Stimulated activated memory B cell treated with anti-CD40 and anti-IgM and Interleukin-4, amounts not matched to agents 10 μg/mL and 1 μg/mL and 100 μg/mL, for 72 hours (primary cell): Measurements from ENCODE around the gene AP3M1.
"Not testable (repeated sequence)": the region's sequence is repeated elsewhere in the genome, so short reads cannot be mapped to it uniquely, and the experiment has no call there.

ENCODE experiments used
- ATAC-seq: fragments of 150-1000 bp; cut with Tn5 transposase; 2 replicates; pipeline ENCODE4 v1.10.0; 2021
- H3K27ac Mint-ChIP-seq: one replicate; pipeline ENCODE4 v1.8.0; 2022; ENCODE audit warnings: mild to moderate bottlenecking, mixed read lengths
- H3K27me3 Mint-ChIP-seq: one replicate; pipeline ENCODE4 v1.8.0; 2022; ENCODE audit warnings: mixed read lengths
- H3K36me3 Mint-ChIP-seq: one replicate; pipeline ENCODE4 v1.8.0; 2022; ENCODE audit warnings: mixed read lengths
- H3K4me1 Mint-ChIP-seq: one replicate; pipeline ENCODE4 v1.8.0; 2022; ENCODE audit warnings: mixed read lengths
- H3K4me3 Mint-ChIP-seq: one replicate; pipeline ENCODE4 v1.8.0; 2022; ENCODE audit warnings: mild to moderate bottlenecking, moderate library complexity, mixed read lengths
- H3K9me3 Mint-ChIP-seq: one replicate; pipeline ENCODE4 v1.8.0; 2022; ENCODE audit warnings: mixed read lengths

AP3M1 gene

GRCh38 chr10:74140553-74140952 is 10.1 kb downstream of the AP3M1 start:
- H3K27me3 Mint-ChIP-seq: no peaks in the 10 kb centered on the region
- no peaks in the 10 kb centered on the region for H3K9me3 Mint-ChIP-seq
- H3K36me3 Mint-ChIP-seq: peaks cover 30% of the 10 kb centered on the region
- no peak for ATAC-seq
- H3K27ac Mint-ChIP-seq: no peak overlapping the region
- H3K4me1 Mint-ChIP-seq: peaks cover 5% of the 10 kb centered on the region
- no peak overlapping the region for H3K4me3 Mint-ChIP-seq

GRCh38 chr10:74139981-74140380 is 10.6 kb downstream of the AP3M1 start:
- Mint-ChIP-seq H3K4me3 (no peak overlapping the region), H3K9me3 (no peaks in the 10 kb centered on the region)
- ATAC-seq: no peak

GRCh38 chr10:74138596-74138995 is 12.0 kb downstream of the AP3M1 start:
- not testable (repeated sequence) for H3K9me3 Mint-ChIP-seq, H3K27me3 Mint-ChIP-seq, ATAC-seq, H3K27ac Mint-ChIP-seq, H3K4me1 Mint-ChIP-seq, H3K4me3 Mint-ChIP-seq
- H3K36me3 Mint-ChIP-seq: peaks cover 46% of the 10 kb centered on the region

More at GRCh38 chr10:74139981-74140380, 10.6 kb downstream of the AP3M1 start:
- no peak overlapping the region for H3K27ac Mint-ChIP-seq
- no peaks in the 10 kb centered on the region for H3K27me3 Mint-ChIP-seq
- H3K36me3 Mint-ChIP-seq: peaks cover 36% of the 10 kb centered on the region
- H3K4me1 Mint-ChIP-seq: peaks cover 5% of the 10 kb centered on the region

- Mint-ChIP-seq H3K4me1 (peaks cover 5% of the 10 kb centered on the region), H3K36me3 (peaks cover 48% of the 10 kb centered on the region), H3K4me3 (no peak overlapping the region), H3K27me3 (no peaks in the 10 kb centered on the region), H3K27ac (no peak overlapping the region), H3K9me3 (no peaks in the 10 kb centered on the region)
- ATAC-seq: no peak
Measured at GRCh38 chr10:74137992-74138391, 12.6 kb downstream of the AP3M1 start.

- H3K36me3 Mint-ChIP-seq: peaks cover 51% of the 10 kb centered on the region
- no peak for ATAC-seq
Measured at GRCh38 chr10:74135452-74135851, 15.2 kb downstream of the AP3M1 start.

GRCh38 chr10:74133923-74134820 is 16.5 kb downstream of the AP3M1 start:
- no peaks in the 10 kb centered on the region for H3K9me3 Mint-ChIP-seq
- H3K36me3 Mint-ChIP-seq: peaks cover 51% of the 10 kb centered on the region
- H3K4me3 Mint-ChIP-seq: no peak overlapping the region
- ATAC-seq: no peak
- H3K27ac Mint-ChIP-seq: no peak overlapping the region
- no peaks in the 10 kb centered on the region for H3K4me1 Mint-ChIP-seq
- H3K27me3 Mint-ChIP-seq: no peaks in the 10 kb centered on the region

More at GRCh38 chr10:74135452-74135851, 15.2 kb downstream of the AP3M1 start:
- Mint-ChIP-seq H3K27me3 (no peaks in the 10 kb centered on the region), H3K27ac (no peak overlapping the region), H3K4me1 (no peaks in the 10 kb centered on the region), H3K4me3 (no peak overlapping the region), H3K9me3 (no peaks in the 10 kb centered on the region)

- no peak overlapping the region for H3K27ac Mint-ChIP-seq
- H3K27me3 Mint-ChIP-seq: no peaks in the 10 kb centered on the region
- H3K36me3 Mint-ChIP-seq: peaks cover 66% of the 10 kb centered on the region
- H3K4me3 Mint-ChIP-seq: no peak overlapping the region
- no peak for ATAC-seq
- no peaks in the 10 kb centered on the region for H3K9me3 Mint-ChIP-seq
- no peaks in the 10 kb centered on the region for H3K4me1 Mint-ChIP-seq
Measured at GRCh38 chr10:74123081-74123480, 27.5 kb downstream of the AP3M1 start.

GRCh38 chr10:74122060-74122459 is 28.6 kb downstream of the AP3M1 start:
- peak overlapping the region; percentile 8 for H3K27ac Mint-ChIP-seq
- H3K27me3 Mint-ChIP-seq: no peaks in the 10 kb centered on the region
- H3K36me3 Mint-ChIP-seq: peaks cover 73% of the 10 kb centered on the region

GRCh38 chr10:74121368-74121767 is 29.3 kb downstream of the AP3M1 start:
- Mint-ChIP-seq H3K9me3 (no peaks in the 10 kb centered on the region), H3K4me3 (no peak overlapping the region), H3K36me3 (peaks cover 79% of the 10 kb centered on the region), H3K27me3 (no peaks in the 10 kb centered on the region), H3K4me1 (peaks cover 8% of the 10 kb centered on the region), H3K27ac (peak overlapping the region; percentile 8)
- ATAC-seq: no peak

More at GRCh38 chr10:74122060-74122459, 28.6 kb downstream of the AP3M1 start:
- no peaks in the 10 kb centered on the region for H3K9me3 Mint-ChIP-seq
- ATAC-seq: no peak
- H3K4me1 Mint-ChIP-seq: peaks cover 8% of the 10 kb centered on the region
- H3K4me3 Mint-ChIP-seq: no peak overlapping the region

- no peak for ATAC-seq
- Mint-ChIP-seq H3K4me3 (no peak overlapping the region), H3K27me3 (no peaks in the 10 kb centered on the region), H3K27ac (peak overlapping the region; percentile 8), H3K9me3 (no peaks in the 10 kb centered on the region), H3K36me3 (peaks cover 79% of the 10 kb centered on the region), H3K4me1 (peaks cover 8% of the 10 kb centered on the region)
Measured at GRCh38 chr10:74120911-74121310, 29.7 kb downstream of the AP3M1 start.

- Mint-ChIP-seq H3K4me3 (no peak overlapping the region), H3K4me1 (peaks cover 8% of the 10 kb centered on the region), H3K27me3 (no peaks in the 10 kb centered on the region), H3K36me3 (peaks cover 86% of the 10 kb centered on the region), H3K9me3 (no peaks in the 10 kb centered on the region), H3K27ac (peak overlapping the region; percentile 82)
- no peak for ATAC-seq
Measured at GRCh38 chr10:74118804-74119203, 31.8 kb downstream of the AP3M1 start.

- ATAC-seq: peak; percentile 56
- H3K27ac Mint-ChIP-seq: peak overlapping the region; percentile 82
- H3K4me1 Mint-ChIP-seq: peaks cover 8% of the 10 kb centered on the region
- no peaks in the 10 kb centered on the region for H3K27me3 Mint-ChIP-seq
- H3K9me3 Mint-ChIP-seq: no peaks in the 10 kb centered on the region
- peaks cover 88% of the 10 kb centered on the region for H3K36me3 Mint-ChIP-seq
- H3K4me3 Mint-ChIP-seq: no peak overlapping the region
Measured at GRCh38 chr10:74117738-74118137, 32.9 kb downstream of the AP3M1 start.

- Mint-ChIP-seq H3K4me1 (peaks cover 8% of the 10 kb centered on the region), H3K36me3 (peaks cover 95% of the 10 kb centered on the region), H3K27me3 (no peaks in the 10 kb centered on the region), H3K9me3 (no peaks in the 10 kb centered on the region), H3K4me3 (no peak overlapping the region), H3K27ac (peak overlapping the region; percentile 19)
- ATAC-seq: no peak
Measured at GRCh38 chr10:74114041-74114448, 36.6 kb downstream of the AP3M1 start.

GRCh38 chr10:74113546-74113945 is 37.1 kb downstream of the AP3M1 start:
- ATAC-seq: no peak
- H3K4me3 Mint-ChIP-seq: no peak overlapping the region
- H3K4me1 Mint-ChIP-seq: peaks cover 8% of the 10 kb centered on the region
- H3K36me3 Mint-ChIP-seq: peaks cover 95% of the 10 kb centered on the region
- peak overlapping the region; percentile 19 for H3K27ac Mint-ChIP-seq
- no peaks in the 10 kb centered on the region for H3K9me3 Mint-ChIP-seq
- H3K27me3 Mint-ChIP-seq: no peaks in the 10 kb centered on the region

- no peak overlapping the region for H3K27ac Mint-ChIP-seq
- H3K9me3 Mint-ChIP-seq: no peaks in the 10 kb centered on the region
- H3K4me3 Mint-ChIP-seq: no peak overlapping the region
- H3K27me3 Mint-ChIP-seq: no peaks in the 10 kb centered on the region
- no peak for ATAC-seq
- no peaks in the 10 kb centered on the region for H3K4me1 Mint-ChIP-seq
- peaks cover 87% of the 10 kb centered on the region for H3K36me3 Mint-ChIP-seq
Measured at GRCh38 chr10:74111799-74112198, 38.8 kb downstream of the AP3M1 start.

GRCh38 chr10:74110120-74110519 is 40.5 kb downstream of the AP3M1 start:
- no peak overlapping the region for H3K27ac Mint-ChIP-seq
- H3K36me3 Mint-ChIP-seq: peaks cover 86% of the 10 kb centered on the region
- no peak for ATAC-seq
- no peaks in the 10 kb centered on the region for H3K27me3 Mint-ChIP-seq
- H3K4me1 Mint-ChIP-seq: no peaks in the 10 kb centered on the region
- no peaks in the 10 kb centered on the region for H3K9me3 Mint-ChIP-seq
- no peak overlapping the region for H3K4me3 Mint-ChIP-seq
